Measurements from ENCODE around the gene CRYM.

Gene CRYM

GRCh38 chr16:21223787-21224186 is 54.3 kb downstream of the CRYM start:
- H3K4me1 ChIP-seq (ENCODE audit: control insufficient read depth, insufficient read depth, low read length) = no peaks in the 10 kb centered on the region
- no peak overlapping the region for H3K4me3 ChIP-seq (ENCODE audit: low read depth, low read length)
- no peaks in the 10 kb centered on the region for H3K36me3 ChIP-seq (ENCODE audit: control insufficient read depth in 2 of 2, insufficient read depth in 1 of 2, low read length in 2 of 2)
- TF ChIP-seq AEBP2 (tag by site-specific recombination; IDR thresholded peaks at IDR 0.05; ENCODE audit: borderline replicate concordance) = no peak
- no peak for TF ChIP-seq ZNF785 (tag by site-specific recombination; IDR thresholded peaks at IDR 0.05)
- no peak for TF ChIP-seq ZNF776 (tag by site-specific recombination; IDR thresholded peaks at IDR 0.05; ENCODE audit: borderline replicate concordance)
- TF ChIP-seq ZNF404 (tag by site-specific recombination; IDR thresholded peaks at IDR 0.05) = no peak
- no peak for TF ChIP-seq REPIN1 (tag by site-specific recombination; IDR thresholded peaks at IDR 0.05; ENCODE audit: low read depth)
- TF ChIP-seq ZNF645 (tag by site-specific recombination; IDR thresholded peaks at IDR 0.05) = no peak
- no peak for TF ChIP-seq PRDM6 (tag by site-specific recombination; IDR thresholded peaks at IDR 0.05)
- no peak for TF ChIP-seq ZSCAN16 (tag by site-specific recombination; IDR thresholded peaks at IDR 0.05)
- no peak for TF ChIP-seq ZNF426 (tag by site-specific recombination; IDR thresholded peaks at IDR 0.05)
- TF ChIP-seq ZFP3 (tag by site-specific recombination; IDR thresholded peaks at IDR 0.05; ENCODE audit: low read depth) = no peak
- no peak for TF ChIP-seq ZNF629 (tag by site-specific recombination; IDR thresholded peaks at IDR 0.05)
- no peak for TF ChIP-seq ZBTB48 (tag by site-specific recombination; IDR thresholded peaks at IDR 0.05)
- TF ChIP-seq KLF1 (tag by site-specific recombination; IDR thresholded peaks at IDR 0.05) = no peak
- no peak for TF ChIP-seq ZNF791 (tag by site-specific recombination; IDR thresholded peaks at IDR 0.05)
- TF ChIP-seq ZNF521 (tag by site-specific recombination; IDR thresholded peaks at IDR 0.05) = no peak
- no peak for TF ChIP-seq IKZF3 (tag by site-specific recombination; IDR thresholded peaks at IDR 0.05)
- no peak for TF ChIP-seq ZNF585B (tag by site-specific recombination; IDR thresholded peaks at IDR 0.05)
- H3K9me3 ChIP-seq (ENCODE audit: control insufficient read depth, insufficient read depth, low read depth, low read length) = no peaks in the 10 kb centered on the region
- ChIA-PET CTCF (interaction anchor here (1.7 kb wide), 1 partner anchor 12 kb away, joined by 4 read pairs; no protein-coding TSS in a partner anchor), POLR2A (no interaction called here)
- H3K27ac ChIP-seq (ENCODE audit: extremely low read depth, low read depth, low read length) = no peak overlapping the region

GRCh38 chr16:21222495-21223337 is 55.4 kb downstream of the CRYM start:
- Histone ChIP-seq H3K36me3 (ENCODE audit: control insufficient read depth in 2 of 2, insufficient read depth in 1 of 2, low read length in 2 of 2) (no peaks in the 10 kb centered on the region), H3K4me3 (ENCODE audit: low read depth, low read length) (no peak overlapping the region), H3K4me1 (ENCODE audit: control insufficient read depth, insufficient read depth, low read length) (no peaks in the 10 kb centered on the region), H3K9me3 (ENCODE audit: control insufficient read depth, insufficient read depth, low read depth, low read length) (no peaks in the 10 kb centered on the region), H3K27ac (ENCODE audit: extremely low read depth, low read depth, low read length) (no peak overlapping the region)
- TF ChIP-seq KLF1 (tag by site-specific recombination; IDR thresholded peaks at IDR 0.05) (peak; percentile 58), KLF17 (tag by site-specific recombination; IDR thresholded peaks at IDR 0.05) (0 out of 2 replicates have a peak, but pooled peaks have one; percentile 35), ZNF623 (tag by site-specific recombination; IDR thresholded peaks at IDR 0.05) (no peak), OVOL3 (tag by site-specific recombination; IDR thresholded peaks at IDR 0.05) (no peak), GLIS1 (tag by site-specific recombination; IDR thresholded peaks at IDR 0.05) (no peak), ZSCAN18 (tag by site-specific recombination; IDR thresholded peaks at IDR 0.05) (no peak), ZNF24 (tag by site-specific recombination; IDR thresholded peaks at IDR 0.05) (no peak), REPIN1 (tag by site-specific recombination; IDR thresholded peaks at IDR 0.05; ENCODE audit: low read depth) (no peak), WT1 (tag by site-specific recombination; IDR thresholded peaks at IDR 0.05) (peak; percentile 84)
- ChIA-PET CTCF (interaction anchor here (0.7 to 1.7 kb wide), 2 partner anchors 13 to 21 kb away, joined by 3 to 4 read pairs; no protein-coding TSS in a partner anchor), POLR2A (no interaction called here)
